ENCODE data around the gene RASA4B. TPM values are rescaled to one million over a fixed set of nuclear protein-coding genes. Genes with fewer than 3 reads are reported as not detected.

RASA4B gene
- total RNA-seq, 1 experiment from 2014 or later = 3.0 TPM

DNA sequence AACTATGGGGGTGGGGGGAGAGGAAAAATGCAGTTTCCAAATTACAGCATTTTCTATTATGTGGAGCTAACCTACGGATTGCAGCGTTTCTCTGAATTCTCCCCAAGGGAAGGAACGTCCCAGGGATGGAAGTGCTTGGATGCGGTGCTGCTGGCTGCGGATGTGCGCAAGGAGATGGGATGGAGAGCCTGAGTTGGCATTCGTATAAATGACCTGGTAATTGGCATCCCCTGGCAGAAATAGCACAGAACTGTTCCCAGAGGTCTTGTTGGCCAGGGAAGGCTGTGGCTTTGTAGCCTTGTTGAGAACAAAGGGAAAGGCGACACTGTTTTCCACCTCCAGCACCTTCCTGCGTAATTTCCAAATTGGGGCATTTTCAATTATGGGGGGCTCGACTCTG, 81.5 kb downstream of the RASA4B start:
- peak; percentile 78 for DNase-seq (ENCODE audit: low spot score)

DNA sequence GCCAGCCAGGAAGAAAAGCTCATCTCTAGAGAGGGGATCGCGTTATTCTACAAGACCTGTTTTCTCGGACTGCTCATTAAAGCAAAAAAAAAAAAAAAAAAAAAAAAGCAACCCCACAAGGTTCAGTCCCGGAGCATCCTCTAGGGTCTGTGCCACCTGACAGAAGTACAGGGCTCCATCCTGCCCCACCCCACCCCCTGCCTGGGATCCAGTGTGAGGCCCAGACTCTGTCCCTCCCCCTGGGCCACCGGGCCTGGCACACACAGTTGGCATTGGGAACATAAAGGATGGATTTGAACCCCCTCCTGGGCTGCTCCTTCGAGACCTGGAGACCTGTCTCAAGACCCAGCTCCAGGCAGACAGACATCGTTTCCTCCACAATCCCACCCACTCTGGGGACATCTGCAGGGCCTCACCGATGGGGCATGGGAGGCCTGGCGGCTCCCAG, 83.5 kb downstream of the RASA4B start:
- in situ Hi-C loops (cut with HindIII; ENCODE audit: low sequenced_read_pairs) = no loop called here
- DNase-seq (ENCODE audit: low spot score) = peak; percentile 51

More for the DNA sequence above, 81.5 kb downstream of the RASA4B start:
- in situ Hi-C loops (cut with HindIII; ENCODE audit: low sequenced_read_pairs) = no loop called here

DNA sequence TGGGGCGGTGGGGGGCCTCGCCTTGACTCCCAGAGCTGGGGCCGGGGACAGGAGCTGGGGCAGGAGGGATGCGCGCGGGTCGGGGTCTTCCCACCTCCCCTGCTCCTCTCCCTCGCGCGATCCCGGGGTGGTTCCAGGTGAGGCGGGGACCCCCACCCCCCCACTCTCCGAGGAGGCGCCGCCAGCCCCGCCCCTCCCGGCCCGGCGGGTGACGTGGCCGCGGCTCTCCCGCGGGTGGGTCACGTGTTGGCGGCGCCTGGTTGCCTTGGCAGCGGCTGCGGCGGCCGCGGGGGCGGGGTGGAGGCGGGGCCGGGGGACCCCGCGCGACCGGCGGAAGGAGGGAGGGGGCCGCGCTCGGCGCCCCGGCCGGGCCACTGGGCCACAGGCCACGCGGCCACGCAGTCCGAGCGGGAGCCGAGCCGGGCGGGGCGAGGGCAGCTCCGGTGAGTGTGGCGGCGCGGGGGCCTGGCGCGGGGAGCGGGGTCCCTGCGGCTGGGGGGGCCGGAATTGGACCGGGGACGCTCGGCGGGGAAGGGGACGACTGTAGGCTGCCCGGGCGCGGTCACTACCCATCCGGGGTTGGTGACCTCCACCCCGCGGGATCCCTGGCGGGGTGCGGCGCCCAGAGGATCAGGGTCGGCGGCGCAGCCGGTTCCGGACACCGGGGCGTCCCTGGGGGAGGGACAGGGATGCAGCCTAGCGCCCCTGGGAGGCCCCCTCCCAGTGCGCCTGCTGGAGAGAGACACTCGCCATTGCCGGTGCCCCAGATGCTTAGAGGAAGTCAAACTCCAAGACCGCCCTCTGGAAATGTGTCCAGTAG, 84.1 kb downstream of the RASA4B start, which contains the start of gene ORAI2:
ORAI2 (plus strand) TSS at position 357 of the 820 bp plus-strand sequence. CDS start 5,382 bp downstream, outside the sequence.
- in situ Hi-C loops (cut with HindIII; ENCODE audit: low sequenced_read_pairs) = no loop called here
- DNase-seq (ENCODE audit: low spot score) = peak; percentile 60

Other genes starting within 250 kb of the RASA4B start
- 31.6 and 43.6 TPM in 2 replicates for gene SH2B2, start 230.9 kb downstream of the RASA4B start, total RNA-seq (2014; rRNA removed; shearing (Covaris generic))
- gene SPDYE6, start 161.3 kb downstream of the RASA4B start, total RNA-seq (2014; rRNA removed; shearing (Covaris generic)) = not detected in 2 replicates
- 25.2 and 25.9 TPM in 2 replicates for gene PRKRIP1, start 121.4 kb downstream of the RASA4B start, total RNA-seq (2014; rRNA removed; shearing (Covaris generic))
- 106 and 147 TPM in 2 replicates for gene ORAI2, start 84.2 kb downstream of the RASA4B start, total RNA-seq (2014; rRNA removed; shearing (Covaris generic))
- gene ALKBH4, start 52.9 kb downstream of the RASA4B start, total RNA-seq (2014; rRNA removed; shearing (Covaris generic)) = 35.9 and 73.3 TPM in 2 replicates
- gene LRWD1, start 52.8 kb downstream of the RASA4B start, total RNA-seq (2014; rRNA removed; shearing (Covaris generic)) = 60.6 and 75.4 TPM in 2 replicates
- gene POLR2J, start 38.9 kb downstream of the RASA4B start, total RNA-seq (2014; rRNA removed; shearing (Covaris generic)) = 53.6 and 57.6 TPM in 2 replicates
- 6.6 TPM in 1 of 2 replicates, not detected in the other for gene UPK3BL2, start 25.9 kb upstream of the RASA4B start, total RNA-seq (2014; rRNA removed; shearing (Covaris generic))
- gene SPDYE2, start 33.4 kb upstream of the RASA4B start, total RNA-seq (2014; rRNA removed; shearing (Covaris generic)) = not detected in 2 replicates
- gene POLR2J3, start 54.8 kb upstream of the RASA4B start, total RNA-seq (2014; rRNA removed; shearing (Covaris generic)) = 6.5 TPM in 2 replicates
- gene RASA4, start 99.0 kb upstream of the RASA4B start, total RNA-seq (2014; rRNA removed; shearing (Covaris generic)) = 4.3 and 9.4 TPM in 2 replicates
- 1.2 and 4.7 TPM in 2 replicates for gene UPK3BL1, start 125.0 kb upstream of the RASA4B start, total RNA-seq (2014; rRNA removed; shearing (Covaris generic))
- gene SPDYE2B, start 132.5 kb upstream of the RASA4B start, total RNA-seq (2014; rRNA removed; shearing (Covaris generic)) = not detected in 2 replicates
- gene POLR2J2, start 153.9 kb upstream of the RASA4B start, total RNA-seq (2014; rRNA removed; shearing (Covaris generic)) = 0.37 TPM in 1 of 2 replicates, not detected in the other
- 16.1 and 21.0 TPM in 2 replicates for gene FAM185A, start 231.2 kb upstream of the RASA4B start, total RNA-seq (2014; rRNA removed; shearing (Covaris generic))

Data from G401 (cell line).